SHP77 treated with DMSO at 0.1 percent for 48 hours (cell line): ENCODE data around the gene GRPEL1.

ENCODE experiments used
- DNase-seq: peaks from one replicate; lab custom pipeline; 2025; lab: John Stamatoyannopoulos, UW

Gene GRPEL1

GRCh38 chr4:7044137-7044930 lies 23.5 kb downstream of the GRPEL1 start:
- DNase-seq: no peak

GRCh38 chr4:7043284-7044136 lies 24.4 kb downstream of the GRPEL1 start, which contains the start of gene TADA2B:
TSS of gene TADA2B (plus strand) at chr4:7043372. CDS start at chr4:7043580, 208 bp downstream.
- DNase-seq: no peak

GRCh38 chr4:7042503-7043283 lies 25.2 kb downstream of the GRPEL1 start:
- DNase-seq: peak; percentile 59

GRCh38 chr4:7041801-7042502 lies 25.9 kb downstream of the GRPEL1 start:
- DNase-seq: no peak

GRCh38 chr4:7041246-7041645 lies 26.6 kb downstream of the GRPEL1 start:
- DNase-seq: no peak

GRCh38 chr4:7040765-7041164 lies 27.1 kb downstream of the GRPEL1 start:
- DNase-seq: no peak

GRCh38 chr4:7037425-7037824 lies 30.4 kb downstream of the GRPEL1 start:
- no peak for DNase-seq

- no peak for DNase-seq
Measured at GRCh38 chr4:7034262-7035081, 33.4 kb downstream of the GRPEL1 start.

GRCh38 chr4:7032596-7032995 lies 35.3 kb downstream of the GRPEL1 start:
- no peak for DNase-seq

GRCh38 chr4:7031558-7032449 lies 36.1 kb downstream of the GRPEL1 start:
- no peak for DNase-seq

GRCh38 chr4:7030856-7031255 lies 37.0 kb downstream of the GRPEL1 start:
- DNase-seq: no peak

GRCh38 chr4:7029921-7030320 lies 37.9 kb downstream of the GRPEL1 start:
- no peak for DNase-seq

- no peak for DNase-seq
Measured at GRCh38 chr4:7029212-7029611, 38.7 kb downstream of the GRPEL1 start.

- DNase-seq: no peak
Measured at GRCh38 chr4:7027913-7028312, 40.0 kb downstream of the GRPEL1 start.

GRCh38 chr4:7027284-7027683 lies 40.6 kb downstream of the GRPEL1 start:
- no peak for DNase-seq

GRCh38 chr4:7026107-7026506 lies 41.8 kb downstream of the GRPEL1 start:
- no peak for DNase-seq

GRCh38 chr4:7025040-7025602 lies 42.7 kb downstream of the GRPEL1 start:
- no peak for DNase-seq

- no peak for DNase-seq
Measured at GRCh38 chr4:7024336-7024890, 43.5 kb downstream of the GRPEL1 start.

- DNase-seq: no peak
Measured at GRCh38 chr4:7023901-7024300, 44.0 kb downstream of the GRPEL1 start.
